Panc1 (cell line): ENCODE measurements around the gene MACC1. TPM values are rescaled to one million over a fixed set of nuclear protein-coding genes. Genes with fewer than 3 reads are reported as not detected.

Experiments
- ATAC-seq: fragments of 200-7000 bp; cut with Tn5 transposase; 2 replicates; pipeline ENCODE4 v1.9.1; 2020; ENCODE audit warnings: mild to moderate bottlenecking, moderate library complexity
- BruUV-seq: library from RNA; stranded (reverse); fragments of 400-500 nt; replicated peaks from 2 replicates; lab custom pipeline; 2021; lab: Mats Ljungman, UMichigan
- CTCF ChIA-PET: fragments of 300-600 bp; sonication (Branson Sonifier 250); formaldehyde crosslinking; loops from one replicate; lab custom pipeline; 2022; ENCODE audit warnings: antibody characterized with exemption; lab: Charles Lee
- POLR2A ChIA-PET: fragments of 300-600 bp; sonication (Branson Sonifier 250); formaldehyde crosslinking; loops from one replicate; lab custom pipeline; 2022; ENCODE audit warnings: antibody characterized with exemption; lab: Charles Lee
- DNase-seq: peaks from one replicate; pipeline ENCODE4 v3.0.0-alpha.2; 2010; ENCODE audit warnings: low read depth, low spot score
- H3K27ac ChIP-seq: 2 replicates; pipeline ENCODE4 v1.5.1; 2011; ENCODE audit warnings: mild to moderate bottlenecking, low read length, inconsistent platforms
- H3K27me3 ChIP-seq: fragments of 200-500 bp; sonication (Bioruptor generic); 2 replicates; pipeline ENCODE4 v1.6.0; 2014; ENCODE audit warnings: low read length, inconsistent platforms; ENCODE audit not compliant: control insufficient read depth, insufficient read depth
- H3K36me3 ChIP-seq: fragments of 200-500 bp; sonication (Bioruptor generic); 2 replicates; pipeline ENCODE4 v1.5.1; 2014; ENCODE audit warnings: inconsistent platforms, mild to moderate bottlenecking, low read length, moderate library complexity; ENCODE audit not compliant: control insufficient read depth, insufficient read depth
- H3K4me1 ChIP-seq: 2 replicates; pipeline ENCODE4 v1.5.1; 2011; ENCODE audit warnings: inconsistent platforms, mild to moderate bottlenecking, low read length, moderate library complexity; ENCODE audit not compliant: control insufficient read depth, insufficient read depth
- H3K4me3 ChIP-seq, 2 experiments: 2 replicates each; pipeline ENCODE4 v1.5.1; 2011 to 2012; ENCODE audit warnings: low read depth in 2 of 2, low read length in 2 of 2, mild to moderate bottlenecking in 2 of 2, inconsistent platforms in 1 of 2, moderate library complexity in 1 of 2
- H3K9me3 ChIP-seq: fragments of 200-500 bp; sonication (Bioruptor generic); 2 replicates; pipeline ENCODE4 v1.5.1; 2014; ENCODE audit warnings: low read depth, mild to moderate bottlenecking, inconsistent platforms, low read length, moderate library complexity; ENCODE audit not compliant: control insufficient read depth, insufficient read depth
- POLR2AphosphoS5 ChIP-seq: IDR thresholded peaks from 2 replicates; pipeline ENCODE4 v1.6.1; 2012; ENCODE audit warnings: mild to moderate bottlenecking, low read depth, low read length, moderate library complexity
- SIN3A ChIP-seq: IDR thresholded peaks from 2 replicates; pipeline ENCODE4 v1.6.1; 2012; ENCODE audit warnings: low read depth, mild to moderate bottlenecking, low read length, moderate library complexity, borderline replicate concordance; ENCODE audit not compliant: insufficient read depth
- TCF7L2 ChIP-seq: IDR thresholded peaks from 2 replicates; pipeline ENCODE4 v1.6.1; 2011; ENCODE audit warnings: mild to moderate bottlenecking, low read depth, low read length, inconsistent platforms
- in situ Hi-C: cut with HindIII; loops from 2 replicates; pipeline ENCODE4 v1.10.0; 2016; ENCODE audit warnings: low sequenced_read_pairs, low pct_unique_long_range_greater_than_20kb
- intact Hi-C: fragments of 100-400 bp; cut with micrococcal nuclease; formaldehyde crosslinking; loops from one replicate; pipeline ENCODE4 v1.10.0; 2022; ENCODE audit not compliant: unreplicated experiment
- total RNA-seq: library from RNA; stranded (reverse); gene quantifications from one replicate; pipeline ENCODE4 v1.2.1, GENCODE V29; 2021; ENCODE audit not compliant: unreplicated experiment
- TF ChIP-seq, protein P1 (sequence below): fragments of 450-650 bp; IDR thresholded peaks from 2 replicates; pipeline ENCODE4 v1.5.1; 2017; ENCODE audit warnings: mild to moderate bottlenecking
- TF ChIP-seq, protein P2 (sequence below), 2 experiments: IDR thresholded peaks; 2 replicates each; pipeline ENCODE4 v1.6.1; 2011 to 2012; ENCODE audit warnings: low read depth in 2 of 2, control low read depth in 1 of 2, low read length in 1 of 2, mild to moderate bottlenecking in 1 of 2, moderate library complexity in 1 of 2; ENCODE audit not compliant: insufficient read depth in 1 of 2

Gene MACC1
- total RNA-seq, 1 experiment from 2014 or later, result 0.08 TPM

DNA sequence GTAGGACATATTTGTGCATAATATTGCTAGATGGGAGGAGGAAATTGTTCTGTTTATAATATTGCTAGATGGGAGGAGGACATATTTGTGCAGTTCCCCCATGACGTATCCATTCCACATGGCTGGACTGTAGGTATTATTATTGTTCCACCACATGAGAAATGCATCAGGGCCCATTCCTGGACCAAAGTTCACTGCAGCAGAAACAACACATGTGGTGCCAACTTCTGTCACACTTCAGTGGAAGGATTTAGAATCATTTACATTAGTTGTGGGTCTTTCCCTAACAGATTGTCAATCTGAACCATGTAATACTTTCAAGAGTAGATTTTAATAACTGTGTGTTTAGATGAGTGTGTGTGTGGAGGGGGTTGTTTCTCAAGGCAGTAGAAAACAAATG is 32.7 kb upstream of the MACC1 start:
- no peak overlapping the region for H3K27ac ChIP-seq
- ATAC-seq (no peak), DNase-seq (no peak)
- no peaks in the 10 kb centered on the region for H3K36me3 ChIP-seq
- POLR2A ChIA-PET, result no interaction called here
- no peaks in the 10 kb centered on the region for H3K9me3 ChIP-seq
- in situ Hi-C loops (no loop called here), intact Hi-C loops (no loop called here)
- CTCF ChIA-PET, result no interaction called here
- no peak overlapping the region for H3K4me3 ChIP-seq
- H3K27me3 ChIP-seq, result no peaks in the 10 kb centered on the region
- TF ChIP-seq, protein P1, sequence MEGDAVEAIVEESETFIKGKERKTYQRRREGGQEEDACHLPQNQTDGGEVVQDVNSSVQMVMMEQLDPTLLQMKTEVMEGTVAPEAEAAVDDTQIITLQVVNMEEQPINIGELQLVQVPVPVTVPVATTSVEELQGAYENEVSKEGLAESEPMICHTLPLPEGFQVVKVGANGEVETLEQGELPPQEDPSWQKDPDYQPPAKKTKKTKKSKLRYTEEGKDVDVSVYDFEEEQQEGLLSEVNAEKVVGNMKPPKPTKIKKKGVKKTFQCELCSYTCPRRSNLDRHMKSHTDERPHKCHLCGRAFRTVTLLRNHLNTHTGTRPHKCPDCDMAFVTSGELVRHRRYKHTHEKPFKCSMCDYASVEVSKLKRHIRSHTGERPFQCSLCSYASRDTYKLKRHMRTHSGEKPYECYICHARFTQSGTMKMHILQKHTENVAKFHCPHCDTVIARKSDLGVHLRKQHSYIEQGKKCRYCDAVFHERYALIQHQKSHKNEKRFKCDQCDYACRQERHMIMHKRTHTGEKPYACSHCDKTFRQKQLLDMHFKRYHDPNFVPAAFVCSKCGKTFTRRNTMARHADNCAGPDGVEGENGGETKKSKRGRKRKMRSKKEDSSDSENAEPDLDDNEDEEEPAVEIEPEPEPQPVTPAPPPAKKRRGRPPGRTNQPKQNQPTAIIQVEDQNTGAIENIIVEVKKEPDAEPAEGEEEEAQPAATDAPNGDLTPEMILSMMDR, result no peak
- no peak for TF ChIP-seq POLR2AphosphoS5
- TF ChIP-seq TCF7L2, result no peak
- TF ChIP-seq SIN3A, result no peak
- TF ChIP-seq, protein P2, sequence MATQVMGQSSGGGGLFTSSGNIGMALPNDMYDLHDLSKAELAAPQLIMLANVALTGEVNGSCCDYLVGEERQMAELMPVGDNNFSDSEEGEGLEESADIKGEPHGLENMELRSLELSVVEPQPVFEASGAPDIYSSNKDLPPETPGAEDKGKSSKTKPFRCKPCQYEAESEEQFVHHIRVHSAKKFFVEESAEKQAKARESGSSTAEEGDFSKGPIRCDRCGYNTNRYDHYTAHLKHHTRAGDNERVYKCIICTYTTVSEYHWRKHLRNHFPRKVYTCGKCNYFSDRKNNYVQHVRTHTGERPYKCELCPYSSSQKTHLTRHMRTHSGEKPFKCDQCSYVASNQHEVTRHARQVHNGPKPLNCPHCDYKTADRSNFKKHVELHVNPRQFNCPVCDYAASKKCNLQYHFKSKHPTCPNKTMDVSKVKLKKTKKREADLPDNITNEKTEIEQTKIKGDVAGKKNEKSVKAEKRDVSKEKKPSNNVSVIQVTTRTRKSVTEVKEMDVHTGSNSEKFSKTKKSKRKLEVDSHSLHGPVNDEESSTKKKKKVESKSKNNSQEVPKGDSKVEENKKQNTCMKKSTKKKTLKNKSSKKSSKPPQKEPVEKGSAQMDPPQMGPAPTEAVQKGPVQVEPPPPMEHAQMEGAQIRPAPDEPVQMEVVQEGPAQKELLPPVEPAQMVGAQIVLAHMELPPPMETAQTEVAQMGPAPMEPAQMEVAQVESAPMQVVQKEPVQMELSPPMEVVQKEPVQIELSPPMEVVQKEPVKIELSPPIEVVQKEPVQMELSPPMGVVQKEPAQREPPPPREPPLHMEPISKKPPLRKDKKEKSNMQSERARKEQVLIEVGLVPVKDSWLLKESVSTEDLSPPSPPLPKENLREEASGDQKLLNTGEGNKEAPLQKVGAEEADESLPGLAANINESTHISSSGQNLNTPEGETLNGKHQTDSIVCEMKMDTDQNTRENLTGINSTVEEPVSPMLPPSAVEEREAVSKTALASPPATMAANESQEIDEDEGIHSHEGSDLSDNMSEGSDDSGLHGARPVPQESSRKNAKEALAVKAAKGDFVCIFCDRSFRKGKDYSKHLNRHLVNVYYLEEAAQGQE (IDR thresholded peaks at IDR 0.05; ENCODE audit: insufficient read depth in 1 of 2, low read depth in 2 of 2, low read length in 1 of 2), result no peak
- H3K4me1 ChIP-seq, result no peaks in the 10 kb centered on the region
- no TSS peak for BruUV-seq

DNA sequence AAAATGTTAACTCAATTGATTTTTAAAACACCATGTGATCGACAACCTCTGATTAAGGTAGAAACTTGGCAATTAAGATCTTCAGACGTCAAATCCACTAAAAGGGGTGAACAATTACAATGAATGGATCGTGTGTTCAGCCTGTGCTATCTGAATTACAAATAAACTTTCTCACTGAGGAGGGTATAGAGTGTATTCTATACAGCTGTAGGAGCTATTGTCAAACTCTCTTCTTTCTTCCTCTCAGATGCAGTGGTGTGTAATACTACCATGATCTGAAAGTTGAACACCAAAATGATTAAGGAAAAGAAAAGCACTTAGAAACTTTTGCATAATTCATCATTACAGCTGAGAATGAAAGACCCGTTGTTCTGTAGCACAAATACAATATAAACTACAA is 32.2 kb upstream of the MACC1 start:
- no peak for DNase-seq
- CTCF ChIA-PET, result no interaction called here

More for the DNA sequence above, 32.2 kb upstream of the MACC1 start:
- Histone ChIP-seq H3K27ac (no peak overlapping the region), H3K36me3 (no peaks in the 10 kb centered on the region), H3K4me1 (no peaks in the 10 kb centered on the region), H3K9me3 (no peaks in the 10 kb centered on the region), H3K27me3 (no peaks in the 10 kb centered on the region), H3K4me3 (no peak overlapping the region)
- in situ Hi-C loops, result no loop called here
- TF ChIP-seq, protein P1, result no peak
- TF ChIP-seq POLR2AphosphoS5, result no peak
- TF ChIP-seq, protein P2 (IDR thresholded peaks at IDR 0.05; ENCODE audit: insufficient read depth in 1 of 2, low read depth in 2 of 2, low read length in 1 of 2), result no peak
- no peak for TF ChIP-seq TCF7L2
- TF ChIP-seq SIN3A, result no peak
- no peak for ATAC-seq
- no TSS peak for BruUV-seq
- POLR2A ChIA-PET, result no interaction called here
- intact Hi-C loops, result no loop called here
